Suprapubic skin (tissue), 3 donors: ENCODE data around the gene AIFM1.

Source experiments
- POLR2A ChIP-seq, 2 donors: fragments of 450-650 bp; IDR thresholded peaks; one replicate each; pipeline ENCODE4 v1.6.1; 2017; ENCODE audit warnings: antibody characterized with exemption in 2 of 2, mild to moderate bottlenecking in 2 of 2, moderate library complexity in 2 of 2
- TF ChIP-seq, protein P1 (sequence below), 2 donors: fragments of 200-600 bp in 1 of 2; fragments of 450-650 bp in 1 of 2; sonication (generic) in 1 of 2; IDR thresholded peaks; one replicate each; pipeline ENCODE4 v1.5.1; 2016 to 2019; ENCODE audit warnings: antibody characterized with exemption in 2 of 2, mild to moderate bottlenecking in 1 of 2, moderate library complexity in 1 of 2

DNA sequence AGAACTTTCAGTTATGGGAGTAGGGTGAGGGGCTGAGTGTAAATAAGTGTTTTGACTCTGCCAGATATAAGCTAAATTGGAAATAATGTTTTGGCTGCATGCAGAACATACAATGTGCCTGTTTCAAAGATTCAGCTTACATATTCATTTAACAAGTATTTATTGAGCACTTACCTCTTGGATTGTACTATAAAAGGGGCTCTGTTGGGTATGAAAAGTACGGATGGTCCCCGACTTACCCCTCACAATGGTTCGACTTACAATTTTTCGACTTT lies 799 bp upstream of the AIFM1 start:
- no peak for TF ChIP-seq POLR2A (IDR thresholded peaks at IDR 0.05)
- TF ChIP-seq, protein P1, sequence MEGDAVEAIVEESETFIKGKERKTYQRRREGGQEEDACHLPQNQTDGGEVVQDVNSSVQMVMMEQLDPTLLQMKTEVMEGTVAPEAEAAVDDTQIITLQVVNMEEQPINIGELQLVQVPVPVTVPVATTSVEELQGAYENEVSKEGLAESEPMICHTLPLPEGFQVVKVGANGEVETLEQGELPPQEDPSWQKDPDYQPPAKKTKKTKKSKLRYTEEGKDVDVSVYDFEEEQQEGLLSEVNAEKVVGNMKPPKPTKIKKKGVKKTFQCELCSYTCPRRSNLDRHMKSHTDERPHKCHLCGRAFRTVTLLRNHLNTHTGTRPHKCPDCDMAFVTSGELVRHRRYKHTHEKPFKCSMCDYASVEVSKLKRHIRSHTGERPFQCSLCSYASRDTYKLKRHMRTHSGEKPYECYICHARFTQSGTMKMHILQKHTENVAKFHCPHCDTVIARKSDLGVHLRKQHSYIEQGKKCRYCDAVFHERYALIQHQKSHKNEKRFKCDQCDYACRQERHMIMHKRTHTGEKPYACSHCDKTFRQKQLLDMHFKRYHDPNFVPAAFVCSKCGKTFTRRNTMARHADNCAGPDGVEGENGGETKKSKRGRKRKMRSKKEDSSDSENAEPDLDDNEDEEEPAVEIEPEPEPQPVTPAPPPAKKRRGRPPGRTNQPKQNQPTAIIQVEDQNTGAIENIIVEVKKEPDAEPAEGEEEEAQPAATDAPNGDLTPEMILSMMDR (IDR thresholded peaks at IDR 0.05): no peak
